HG02870 (cell line): ENCODE data around the gene SHE.
"Not testable (repeated sequence)": the region's sequence is repeated elsewhere in the genome, so short reads cannot be mapped to it uniquely, and the experiment has no call there.

ENCODE experiments used
- ATAC-seq: cut with Tn5 transposase; IDR thresholded peaks from one replicate; pipeline ENCODE4 v1.9.1; 2021; ENCODE audit warnings: mild to moderate bottlenecking, moderate library complexity; ENCODE audit not compliant: unreplicated experiment

SHE gene

GRCh38 chr1:154517661-154518060 lies 15.4 kb upstream of the SHE start:
- no peak for ATAC-seq

DNA sequence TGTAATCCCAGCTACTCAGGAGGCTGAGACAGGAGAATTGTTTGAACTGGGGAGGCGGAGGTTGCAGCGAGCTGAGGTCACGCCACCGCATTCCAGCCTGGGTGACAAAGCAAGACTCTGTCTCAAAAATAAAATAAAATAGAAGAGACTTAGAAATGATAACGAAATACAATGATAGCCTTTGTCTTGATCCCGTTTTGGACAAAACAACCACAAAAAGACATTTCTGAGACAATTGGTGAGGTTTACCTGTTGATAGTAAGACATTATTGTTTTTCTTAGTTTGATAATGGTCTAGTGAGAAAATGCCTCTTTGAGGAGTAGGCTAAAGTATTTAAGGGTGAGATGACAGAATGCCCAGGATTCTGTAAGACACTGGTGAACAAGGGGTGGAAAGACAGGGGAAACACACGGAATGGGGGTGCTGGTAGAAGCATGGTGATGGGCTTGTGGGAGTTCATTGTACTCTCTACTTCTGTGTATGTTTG lies 11.9 kb upstream of the SHE start:
- ATAC-seq, result no peak

DNA sequence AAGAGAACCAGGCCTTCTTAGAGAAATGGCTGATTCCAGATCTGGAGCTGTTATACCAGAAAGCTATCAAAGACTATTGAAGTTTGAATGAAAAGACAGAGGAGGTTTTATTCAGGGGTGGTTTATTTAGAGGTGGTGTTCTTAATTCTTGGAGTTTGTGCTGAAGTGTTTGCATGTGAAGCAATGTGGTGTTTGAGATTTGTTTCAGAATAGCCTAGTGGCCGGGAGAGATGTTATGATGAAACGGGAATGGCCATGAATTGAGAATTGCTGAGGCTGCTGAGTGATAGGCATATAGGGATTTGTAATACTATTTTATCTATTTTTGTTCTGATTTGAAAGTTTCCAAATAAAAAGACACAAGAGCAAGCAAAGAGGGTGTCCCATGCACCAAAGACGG lies 10.5 kb upstream of the SHE start:
- ATAC-seq, result no peak

DNA sequence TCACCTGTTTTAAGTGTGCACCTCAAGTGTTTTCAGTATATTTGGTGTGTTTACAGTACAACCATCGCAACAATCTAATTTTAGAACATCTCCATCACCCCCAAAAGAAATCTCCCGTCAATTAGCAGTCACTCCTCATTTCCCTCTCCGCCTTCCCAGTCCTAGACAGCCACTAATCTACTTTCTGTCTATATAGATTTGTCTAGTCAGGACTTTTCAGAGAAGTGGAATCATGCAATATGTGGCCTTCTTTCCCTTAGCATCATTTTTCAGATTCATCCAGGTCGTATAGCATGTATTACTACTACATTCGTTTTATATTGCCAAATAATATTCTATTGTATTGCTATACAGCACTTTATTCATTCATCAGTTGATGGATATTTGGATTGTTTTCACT lies 1.7 kb upstream of the SHE start:
- no peak for ATAC-seq

DNA sequence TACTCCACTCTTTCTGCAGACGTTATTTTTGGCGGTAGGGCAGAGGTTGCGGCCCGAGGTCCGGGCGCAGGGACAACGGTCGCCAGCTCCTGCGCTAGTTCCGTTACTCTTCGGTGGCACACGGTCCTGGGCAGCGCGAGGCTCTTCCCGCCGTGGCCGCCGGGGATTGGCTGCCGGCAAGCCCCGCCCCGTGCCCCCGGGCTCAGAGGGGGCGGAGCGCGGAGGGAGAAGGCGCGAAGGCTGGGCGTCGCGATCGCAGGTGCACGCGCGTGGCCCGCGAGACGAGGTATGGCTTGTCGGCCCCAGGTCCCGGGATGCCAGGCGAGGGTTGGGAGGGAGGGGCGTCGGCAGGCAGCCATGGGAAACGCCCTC lies 518 bp upstream of the SHE start:
- no peak for ATAC-seq

DNA sequence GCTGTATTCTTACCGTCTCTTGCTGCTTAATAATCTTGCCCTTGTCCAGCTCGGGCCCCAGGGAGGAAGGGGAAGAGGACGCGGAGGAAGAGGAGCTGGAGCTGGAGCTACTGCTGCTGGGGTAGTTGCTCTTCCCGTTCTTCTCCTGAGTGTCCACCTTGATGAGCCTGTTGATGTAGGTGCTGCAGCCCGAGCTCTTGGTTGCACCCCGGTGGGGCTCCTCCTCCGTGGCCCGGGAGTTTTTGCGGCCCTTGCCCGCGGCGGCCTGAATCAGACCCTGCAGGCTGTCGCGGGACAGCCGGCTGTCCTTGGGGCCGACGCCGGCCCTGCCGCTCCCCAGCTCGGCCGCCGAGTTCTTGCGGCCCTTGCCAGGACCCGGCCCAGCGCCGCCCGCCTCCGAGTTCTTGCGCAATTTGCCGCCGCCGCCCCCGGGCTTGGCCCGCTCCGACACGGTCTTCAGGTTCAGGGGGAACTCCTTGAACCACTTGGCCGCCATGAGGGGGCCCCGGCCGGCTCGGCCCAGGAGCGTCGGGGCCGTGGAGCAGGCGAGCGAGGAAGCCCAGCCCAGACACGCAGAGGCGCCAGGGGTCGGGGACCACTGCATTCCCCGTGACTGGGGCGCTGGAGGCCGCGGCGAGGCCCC lies 668 bp downstream of the SHE start:
- no peak for ATAC-seq

DNA sequence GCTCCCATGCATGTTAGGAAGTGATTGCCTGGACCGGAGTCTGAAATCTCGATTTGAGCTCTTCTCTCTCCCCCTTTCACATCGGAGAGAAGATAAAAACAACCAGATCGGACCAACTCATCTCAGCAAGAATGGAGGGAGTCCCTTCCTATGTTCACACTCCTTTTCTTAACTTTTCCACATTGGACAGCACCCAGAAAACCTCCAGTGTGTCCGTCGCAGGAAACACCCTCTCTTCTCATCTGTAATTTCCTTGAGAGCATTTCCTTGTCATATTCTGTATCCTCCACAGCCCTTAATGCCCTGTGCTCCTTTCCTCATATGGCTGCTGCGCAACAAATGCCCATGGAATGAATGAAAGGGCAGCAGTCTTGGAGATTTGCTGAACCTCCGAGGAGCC lies 1.7 kb downstream of the SHE start:
- ATAC-seq, result no peak

- no peak for ATAC-seq
These were observed 2.8 kb downstream of the SHE start for GRCh38 chr1:154499446-154499845.

DNA sequence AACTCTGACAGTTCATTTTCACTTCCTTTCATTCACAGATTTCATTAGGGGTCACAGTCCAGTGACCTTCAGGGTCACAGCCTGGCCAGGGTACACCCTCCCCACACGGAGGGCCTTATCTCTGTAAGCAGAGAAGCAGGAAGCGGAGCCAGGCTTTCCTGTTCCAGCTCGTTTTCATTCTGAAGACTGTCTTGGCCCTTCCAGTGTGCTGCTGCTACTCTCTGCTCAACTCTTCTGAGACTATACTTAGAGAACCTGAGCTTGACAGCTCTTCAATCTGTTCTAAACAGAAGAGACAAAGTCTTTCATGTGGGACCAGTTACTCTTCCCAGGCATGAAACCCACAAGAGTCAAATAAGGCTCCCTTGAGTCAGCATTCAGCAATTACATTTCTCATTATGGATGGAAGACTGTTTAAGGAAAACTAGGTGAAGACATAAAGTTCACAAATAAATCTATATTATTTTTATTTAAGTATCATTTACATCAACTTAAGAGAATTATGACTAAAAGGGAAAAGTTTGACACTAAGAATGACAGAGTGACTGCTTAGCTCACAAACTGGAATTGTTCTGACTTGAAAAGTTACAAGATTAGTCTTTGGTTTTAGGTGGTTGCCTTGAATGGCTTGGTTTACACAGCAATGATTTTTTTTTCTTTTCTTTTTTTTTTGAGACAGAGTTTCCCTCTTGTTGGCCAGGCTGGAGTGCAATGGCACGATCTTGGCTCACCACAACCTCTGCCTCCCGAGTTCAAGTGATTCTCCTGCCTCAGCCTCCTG lies 5.0 kb downstream of the SHE start:
- ATAC-seq, result no peak

DNA sequence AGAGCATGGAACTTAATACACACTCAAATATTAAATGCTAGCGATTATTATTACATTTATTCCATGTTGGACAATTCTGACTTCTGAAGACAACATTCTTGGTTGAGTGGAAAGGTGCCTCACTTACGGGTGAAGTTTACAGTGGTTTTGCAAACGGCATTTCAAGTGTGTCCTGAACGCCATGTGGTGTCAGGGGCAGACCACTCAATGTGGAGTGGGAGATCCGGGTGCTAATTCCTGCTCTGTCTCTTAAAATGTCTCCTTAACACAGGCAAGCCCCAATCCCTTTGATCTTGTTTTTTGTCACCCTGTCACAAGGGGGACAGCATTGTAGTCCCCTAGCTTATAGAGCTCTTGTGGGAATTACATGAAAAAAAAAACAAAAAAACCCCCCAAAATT lies 5.8 kb downstream of the SHE start:
- no peak for ATAC-seq

GRCh38 chr1:154495496-154496273 lies 6.5 kb downstream of the SHE start:
- ATAC-seq, result no peak

GRCh38 chr1:154493276-154493675 lies 8.9 kb downstream of the SHE start:
- ATAC-seq, result no peak

DNA sequence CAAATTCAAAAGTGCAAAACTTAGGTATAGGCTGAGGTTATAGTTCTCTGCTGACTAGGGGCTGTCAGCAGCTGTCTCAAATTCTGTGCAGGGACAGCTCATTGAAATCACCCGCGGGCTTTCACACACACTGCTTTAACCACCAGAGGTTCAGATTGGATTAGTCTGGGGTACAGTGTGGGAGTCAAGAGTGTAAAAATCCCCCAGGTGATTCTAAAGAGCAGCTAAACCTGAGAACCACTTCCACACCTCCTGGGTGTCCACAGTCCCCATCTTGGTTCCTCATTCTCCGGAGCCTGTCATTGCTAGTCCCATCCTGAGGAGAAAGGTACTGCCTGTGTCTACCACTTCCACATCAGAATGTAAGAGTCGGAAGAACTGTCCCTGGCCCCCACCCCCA lies 10.1 kb downstream of the SHE start:
- ATAC-seq, result peak; percentile 61

- ATAC-seq, result no peak
These were observed 11.9 kb downstream of the SHE start for GRCh38 chr1:154490317-154490716.

DNA sequence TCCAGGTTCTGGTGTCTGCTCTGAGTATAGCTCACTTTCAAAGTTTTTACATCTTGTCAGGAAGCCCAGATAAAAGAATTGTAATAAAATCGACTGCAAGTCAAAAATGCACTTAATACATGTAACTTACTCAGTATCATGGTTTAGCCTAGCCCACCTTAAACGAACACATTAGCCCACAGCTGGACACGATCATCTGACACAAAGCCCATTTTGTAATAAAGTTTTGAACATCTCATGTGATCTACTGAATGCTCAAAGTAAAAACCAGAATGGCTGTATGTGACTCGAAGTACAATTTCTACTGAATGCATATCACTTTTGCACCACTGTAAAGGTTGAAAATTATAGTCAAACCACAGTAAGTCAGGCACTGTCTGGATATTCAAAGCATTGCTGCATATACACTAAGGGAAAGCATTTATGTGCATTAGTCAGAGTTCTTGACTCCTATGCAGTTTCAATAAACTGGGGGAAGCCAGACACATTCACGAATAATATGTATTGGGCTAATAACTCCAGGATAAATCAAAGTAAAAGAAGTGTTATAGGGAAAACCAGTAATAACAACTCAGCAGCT lies 12.4 kb downstream of the SHE start:
- ATAC-seq, result no peak

GRCh38 chr1:154488922-154489321 lies 13.3 kb downstream of the SHE start:
- ATAC-seq, result no peak

DNA sequence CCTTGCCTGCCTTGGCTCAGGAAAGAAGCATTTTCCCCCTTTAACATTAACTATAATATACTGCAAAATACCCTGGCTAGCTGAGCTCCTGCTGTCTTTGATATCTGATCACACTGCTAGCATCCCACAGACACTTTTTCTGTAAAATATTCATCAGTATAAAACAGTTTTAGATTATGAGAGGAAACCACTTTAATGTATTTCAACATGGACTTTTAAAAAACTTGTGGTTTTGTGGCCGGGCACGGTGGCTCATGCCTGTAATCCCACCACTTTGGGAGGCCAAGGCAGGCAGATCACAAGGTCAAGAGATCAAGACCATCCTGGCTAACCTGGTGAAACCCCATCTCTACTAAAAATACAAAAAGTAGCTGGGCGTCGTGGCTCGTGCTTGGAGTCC lies 15.5 kb downstream of the SHE start:
- not testable (repeated sequence) for ATAC-seq

- no peak for ATAC-seq
These were observed 16.2 kb downstream of the SHE start for GRCh38 chr1:154485910-154486496.

GRCh38 chr1:154485106-154485505 lies 17.1 kb downstream of the SHE start:
- no peak for ATAC-seq

GRCh38 chr1:154483941-154484803 lies 18.0 kb downstream of the SHE start:
- no peak for ATAC-seq
